ENCODE data around the gene MUCL1. TPM values are rescaled to one million over a fixed set of nuclear protein-coding genes. Genes with fewer than 3 reads are reported as not detected.

The MUCL1 gene
- total and polyA plus RNA-seq, 7 donors: 0.36 TPM; not detected in 6

GRCh38 chr12:54831631-54832030 is 22.7 kb upstream of the MUCL1 start:
- no peak overlapping the region for H3K4me3 ChIP-seq
- H3K36me3 ChIP-seq: no peaks in the 10 kb centered on the region
- WGBS, 2 donors: 79 to 91% methylated on average over 1 of the region's 1 CpG
- no peak for DNase-seq
- H3K4me1 ChIP-seq: no peaks in the 10 kb centered on the region
- TF ChIP-seq POLR2AphosphoS5 (IDR thresholded peaks at IDR 0.05): no peak
- TF ChIP-seq CTCF (IDR thresholded peaks at IDR 0.05): no peak
- TF ChIP-seq POLR2A (IDR thresholded peaks at IDR 0.05): no peak
- TF ChIP-seq EP300 (IDR thresholded peaks at IDR 0.05): no peak
- no peak overlapping the region for H3K27ac ChIP-seq
- intact Hi-C loops (cut with DNase I): no loop called here
- no peaks in the 10 kb centered on the region for H3K9me3 ChIP-seq
- H3K27me3 ChIP-seq: no peaks in the 10 kb centered on the region

GRCh38 chr12:54840244-54840865 is 14.0 kb upstream of the MUCL1 start:
- no peak for DNase-seq
- H3K27ac ChIP-seq: no peak overlapping the region
- H3K9me3 ChIP-seq: peaks cover 0 to 5% (median 0%) of the 10 kb centered on the region in 4 donors
- H3K27me3 ChIP-seq: no peaks in the 10 kb centered on the region
- WGBS, 2 donors: 30 to 49% methylated on average over 3 of the region's 3 CpGs
- TF ChIP-seq EP300 (IDR thresholded peaks at IDR 0.05) (no peak), CTCF (IDR thresholded peaks at IDR 0.05) (no peak)
- no peaks in the 10 kb centered on the region for H3K4me1 ChIP-seq
- H3K4me3 ChIP-seq: no peak overlapping the region
- no peaks in the 10 kb centered on the region for H3K36me3 ChIP-seq
- intact Hi-C loops (cut with DNase I): no loop called here

GRCh38 chr12:54857406-54857805 is 3.1 kb downstream of the MUCL1 start:
- DNase-seq: no peak
- Histone ChIP-seq H3K36me3 (no peaks in the 10 kb centered on the region), H3K4me3 (no peak overlapping the region), H3K4me1 (no peaks in the 10 kb centered on the region), H3K27me3 (no peaks in the 10 kb centered on the region), H3K27ac (no peak overlapping the region), H3K9me3 (peaks cover 0 to 4% (median 0%) of the 10 kb centered on the region in 4 donors)
- intact Hi-C loops (cut with DNase I): no loop called here
- TF ChIP-seq POLR2AphosphoS5 (IDR thresholded peaks at IDR 0.05) (no peak), POLR2A (IDR thresholded peaks at IDR 0.05) (no peak), CTCF (IDR thresholded peaks at IDR 0.05) (no peak), EP300 (IDR thresholded peaks at IDR 0.05) (no peak)
- 50 to 64% methylated on average over 2 of the region's 2 CpGs for WGBS, 2 donors

GRCh38 chr12:54858562-54858961 is 4.2 kb downstream of the MUCL1 start:
- Histone ChIP-seq H3K27me3 (no peaks in the 10 kb centered on the region), H3K4me3 (no peak overlapping the region), H3K9me3 (no peaks in the 10 kb centered on the region), H3K36me3 (no peaks in the 10 kb centered on the region), H3K4me1 (no peaks in the 10 kb centered on the region), H3K27ac (no peak overlapping the region)
- intact Hi-C loops (cut with DNase I): no loop called here
- no peak for TF ChIP-seq POLR2AphosphoS5 (IDR thresholded peaks at IDR 0.05)
- no peak for TF ChIP-seq EP300 (IDR thresholded peaks at IDR 0.05)
- TF ChIP-seq CTCF (IDR thresholded peaks at IDR 0.05): no peak
- no peak for TF ChIP-seq POLR2A (IDR thresholded peaks at IDR 0.05)
- DNase-seq: no peak
- 90 to 96% methylated on average over 1 of the region's 1 CpG for WGBS, 2 donors

GRCh38 chr12:54859502-54859901 is 5.2 kb downstream of the MUCL1 start:
- intact Hi-C loops (cut with DNase I): no loop called here
- Histone ChIP-seq H3K27me3 (no peaks in the 10 kb centered on the region), H3K9me3 (no peaks in the 10 kb centered on the region), H3K4me3 (no peak overlapping the region), H3K4me1 (no peaks in the 10 kb centered on the region), H3K27ac (no peak overlapping the region), H3K36me3 (no peaks in the 10 kb centered on the region)
- WGBS, 2 donors: 78 to 88% methylated on average over 4 of the region's 4 CpGs
- no peak for TF ChIP-seq POLR2A (IDR thresholded peaks at IDR 0.05)
- no peak for TF ChIP-seq POLR2AphosphoS5 (IDR thresholded peaks at IDR 0.05)
- DNase-seq: no peak
